ENCODE measurements around the gene KRTAP4-12. TPM values are rescaled to one million over a fixed set of nuclear protein-coding genes. Genes with fewer than 3 reads are reported as not detected.
"Not testable (repeated sequence)": the region's sequence is repeated elsewhere in the genome, so short reads cannot be mapped to it uniquely, and the experiment has no call there.

The KRTAP4-12 gene
- total RNA-seq, 1 experiment from 2014 or later: 0.22 TPM

DNA sequence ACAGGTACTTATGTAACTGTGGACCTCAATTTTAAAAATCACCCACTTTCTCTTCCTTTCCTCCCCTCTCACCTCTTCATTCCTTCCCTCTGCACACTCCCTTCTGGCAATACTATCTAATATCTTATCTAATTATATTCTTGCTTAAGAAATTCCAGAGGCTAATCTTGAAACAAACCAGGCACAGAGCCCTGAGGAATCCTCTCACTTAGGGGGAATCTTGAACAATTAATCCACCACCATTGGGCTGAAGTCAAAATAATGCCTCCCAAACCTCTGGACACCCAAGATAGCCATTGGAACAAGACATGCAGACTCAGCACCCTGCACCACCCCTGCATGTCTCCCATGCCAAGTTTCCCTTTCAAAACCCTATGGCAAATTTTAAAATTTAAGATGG lies 17.4 kb upstream of the KRTAP4-12 start:
- no peak for DNase-seq
- Histone ChIP-seq H3K4me3 (no peak overlapping the region), H3K27me3 (no peaks in the 10 kb centered on the region), H3K27ac (no peak overlapping the region), H3K36me3 (no peaks in the 10 kb centered on the region), H3K4me1 (no peaks in the 10 kb centered on the region), H3K9me3 (replicated peaks) (peaks cover 11% of the 10 kb centered on the region)

DNA sequence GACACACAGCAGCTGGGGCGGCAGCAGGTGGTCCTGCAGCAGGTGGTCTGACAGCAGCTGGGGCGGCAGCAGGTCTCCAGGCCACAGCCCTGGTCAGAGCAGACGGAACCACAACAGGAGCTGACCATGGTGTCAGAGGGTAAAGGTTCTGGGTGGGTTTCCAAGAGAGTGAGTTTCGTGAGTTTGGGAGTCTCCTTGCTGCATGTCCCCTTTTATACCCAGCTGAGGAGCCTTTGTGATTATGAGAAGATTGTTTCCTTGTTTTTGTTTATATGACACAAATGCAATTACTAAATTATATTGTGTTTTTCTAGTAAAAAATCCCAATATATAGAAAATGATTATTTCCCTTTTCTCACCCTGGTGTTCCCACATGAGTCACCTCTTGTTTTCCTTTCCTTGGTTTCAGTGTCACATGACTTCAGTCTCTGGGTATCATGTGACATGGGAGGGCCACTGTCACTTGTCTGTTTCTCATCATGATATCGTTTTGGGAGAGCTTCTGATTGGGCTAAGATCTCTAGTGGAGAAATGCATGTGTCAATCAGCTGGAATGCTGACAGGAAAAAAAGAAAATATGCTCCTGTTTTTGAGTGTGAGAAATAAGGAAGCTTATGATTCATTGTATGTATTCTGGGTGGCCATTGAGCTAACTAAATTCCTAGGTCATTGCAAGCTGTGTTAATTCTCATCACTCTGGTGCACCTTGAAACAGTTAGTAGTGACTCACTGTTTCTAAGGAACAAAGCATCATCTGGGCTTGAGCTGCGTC lies 16.6 kb upstream of the KRTAP4-12 start, which contains the start of gene KRTAP4-6:
Gene KRTAP4-6, minus strand, starts transcription at position 185 of the 772 bp plus-strand sequence. Its CDS starts 57 bp downstream, at position 128.
- peak within 1 kb of the TSS; percentile 23; the same call in 1 of the 2 replicates for H3K27ac ChIP-seq
- no peak within 1 kb of the TSS for H3K4me3 ChIP-seq
- H3K36me3 ChIP-seq: no peaks in the 10 kb centered on the region
- no peaks in the 10 kb centered on the region for H3K27me3 ChIP-seq
- peaks cover 11% of the 10 kb centered on the region for H3K9me3 ChIP-seq (replicated peaks)
- peak in 1 of 2 experiments; percentile 11 for DNase-seq
- no peaks in the 10 kb centered on the region for H3K4me1 ChIP-seq

DNA sequence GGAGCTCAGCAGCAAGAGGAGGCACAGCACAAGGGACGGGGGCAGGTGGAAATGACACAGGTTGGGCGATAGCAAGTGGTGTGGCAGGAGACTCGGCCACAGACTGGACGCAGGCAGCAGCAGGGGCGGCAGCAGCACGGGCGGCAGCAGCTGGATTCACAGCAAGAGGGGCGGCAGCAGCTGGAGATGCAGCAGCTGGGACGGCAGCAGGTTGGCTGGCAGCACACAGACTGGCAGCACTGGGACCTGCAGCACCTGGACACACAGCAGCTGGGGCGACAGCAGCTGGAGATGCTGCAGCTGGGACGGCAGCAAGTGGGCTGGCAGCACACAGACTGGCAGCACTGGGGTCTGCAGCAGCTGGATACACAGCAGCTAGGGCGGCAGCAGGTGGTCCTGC lies 15.9 kb upstream of the KRTAP4-12 start:
- DNase-seq: peak; percentile 63 to 70
- not testable (repeated sequence) for H3K4me1 ChIP-seq, H3K36me3 ChIP-seq, H3K27me3 ChIP-seq, H3K4me3 ChIP-seq
- peaks cover 11% of the 10 kb centered on the region for H3K9me3 ChIP-seq (replicated peaks)
- H3K27ac ChIP-seq: peak overlapping the region; percentile 23; the same call in 1 of the 2 replicates

DNA sequence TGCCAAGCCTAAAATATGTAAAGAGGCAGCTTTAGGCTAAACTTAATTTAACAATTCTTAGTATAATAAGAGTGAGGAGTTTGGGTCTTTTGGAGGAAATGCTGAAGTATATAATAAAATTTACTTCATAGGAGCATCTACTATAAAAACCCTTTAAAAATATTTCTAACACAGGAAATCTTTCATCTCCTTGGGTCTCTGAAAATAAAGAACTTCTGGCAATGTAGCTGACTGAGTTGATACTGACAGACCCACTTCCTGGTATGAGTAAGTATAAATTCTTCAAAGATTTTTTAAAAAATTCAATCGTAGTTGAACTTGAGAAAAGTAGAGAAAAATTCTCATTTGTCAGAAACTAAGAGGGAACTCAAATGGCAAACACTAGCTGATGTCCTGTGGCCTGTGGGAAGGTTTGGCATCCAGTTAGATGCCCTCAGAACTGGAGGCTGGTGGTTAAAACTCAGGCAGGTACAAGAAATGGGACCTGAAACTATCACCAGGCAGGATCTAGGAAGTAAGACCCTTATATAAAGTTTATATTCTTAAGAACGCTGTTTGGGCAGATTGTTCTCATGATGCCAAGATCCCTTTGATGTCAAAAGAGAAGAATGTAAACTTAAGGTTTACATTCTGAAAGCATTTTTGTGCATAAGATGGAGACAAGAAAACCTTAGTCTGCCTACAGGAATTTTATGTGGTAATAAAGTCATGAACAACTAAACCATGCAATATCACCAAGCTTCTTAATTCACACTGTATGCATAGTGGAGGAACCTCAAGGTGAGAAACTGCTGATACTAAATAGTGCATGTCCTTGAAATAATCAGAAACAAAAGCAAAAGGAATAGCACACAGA lies 10.1 kb upstream of the KRTAP4-12 start:
- no peak overlapping the region for H3K4me3 ChIP-seq
- H3K27ac ChIP-seq: no peak overlapping the region
- no peak for DNase-seq
- no peaks in the 10 kb centered on the region for H3K36me3 ChIP-seq
- H3K27me3 ChIP-seq: no peaks in the 10 kb centered on the region
- H3K9me3 ChIP-seq (replicated peaks): no peaks in the 10 kb centered on the region; the same call in 1 of the 2 replicates
- H3K4me1 ChIP-seq: no peaks in the 10 kb centered on the region

DNA sequence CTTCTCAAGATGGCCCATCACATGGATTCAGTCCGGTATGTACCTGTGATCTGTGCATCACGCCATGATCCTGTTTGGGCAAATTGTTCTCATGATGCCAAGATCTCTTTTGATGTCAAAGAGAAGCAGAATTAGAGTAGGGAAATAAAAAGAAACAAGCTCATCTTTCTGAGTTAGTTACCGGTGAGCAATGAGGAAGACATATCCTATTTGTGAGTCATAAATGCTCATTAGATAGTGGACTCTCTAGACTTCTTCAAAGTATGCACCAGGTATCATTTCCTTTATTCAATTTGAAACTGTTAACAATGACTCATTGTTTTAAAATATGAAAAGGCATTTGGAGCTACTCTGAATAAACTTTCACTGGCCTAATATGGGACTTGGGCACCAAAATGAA lies 8.0 kb upstream of the KRTAP4-12 start:
- no peak overlapping the region for H3K4me3 ChIP-seq
- H3K9me3 ChIP-seq (replicated peaks): no peaks in the 10 kb centered on the region; the same call in 1 of the 2 replicates
- no peak for DNase-seq
- H3K36me3 ChIP-seq: no peaks in the 10 kb centered on the region
- no peaks in the 10 kb centered on the region for H3K4me1 ChIP-seq
- H3K27ac ChIP-seq: no peak overlapping the region
- no peaks in the 10 kb centered on the region for H3K27me3 ChIP-seq

DNA sequence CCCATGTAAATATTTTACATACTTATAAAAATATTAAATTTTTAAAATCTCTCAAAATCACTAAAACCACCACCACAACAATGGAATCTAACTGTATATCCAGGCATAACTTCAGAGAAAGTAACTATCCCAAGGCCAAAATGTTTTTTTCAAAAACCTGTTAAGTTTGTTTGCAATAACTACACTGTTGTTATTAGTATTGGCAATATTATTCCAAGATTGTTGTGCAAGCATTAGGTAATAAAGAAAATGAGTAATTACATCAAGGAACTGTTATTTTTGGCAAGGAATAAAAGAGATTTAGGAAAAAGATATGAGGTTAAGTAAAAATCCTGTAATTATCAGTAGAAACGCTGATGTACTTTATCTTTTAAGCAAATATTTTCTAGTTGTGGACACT lies 3.4 kb upstream of the KRTAP4-12 start:
- peaks cover 4% of the 10 kb centered on the region for H3K9me3 ChIP-seq (replicated peaks)
- H3K4me3 ChIP-seq: no peak overlapping the region
- no peak overlapping the region for H3K27ac ChIP-seq
- H3K4me1 ChIP-seq: no peaks in the 10 kb centered on the region
- no peaks in the 10 kb centered on the region for H3K36me3 ChIP-seq
- no peak for DNase-seq
- H3K27me3 ChIP-seq: no peaks in the 10 kb centered on the region

DNA sequence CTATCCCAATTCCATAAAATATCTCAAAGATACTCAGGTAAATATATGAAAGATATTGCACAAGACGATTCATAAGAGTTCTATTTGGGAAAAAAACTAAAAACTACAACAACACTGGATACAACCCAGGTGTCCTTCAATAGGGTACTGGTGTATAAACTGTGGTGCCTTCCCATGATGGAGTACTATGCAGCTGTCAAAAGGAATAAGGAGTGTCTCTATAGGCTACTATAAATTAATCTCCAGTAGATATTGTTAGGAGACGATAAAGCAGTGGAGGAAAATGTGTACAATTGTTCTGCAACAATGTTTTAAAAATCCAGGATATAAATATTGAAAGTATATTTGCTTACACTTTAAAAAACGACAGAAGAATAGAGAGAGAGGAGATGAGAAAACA lies 2.4 kb upstream of the KRTAP4-12 start:
- no peak overlapping the region for H3K27ac ChIP-seq
- H3K36me3 ChIP-seq: no peaks in the 10 kb centered on the region
- H3K4me3 ChIP-seq: no peak overlapping the region
- H3K4me1 ChIP-seq: no peaks in the 10 kb centered on the region
- H3K9me3 ChIP-seq (replicated peaks): peaks cover 4% of the 10 kb centered on the region
- H3K27me3 ChIP-seq: no peaks in the 10 kb centered on the region
- no peak for DNase-seq

DNA sequence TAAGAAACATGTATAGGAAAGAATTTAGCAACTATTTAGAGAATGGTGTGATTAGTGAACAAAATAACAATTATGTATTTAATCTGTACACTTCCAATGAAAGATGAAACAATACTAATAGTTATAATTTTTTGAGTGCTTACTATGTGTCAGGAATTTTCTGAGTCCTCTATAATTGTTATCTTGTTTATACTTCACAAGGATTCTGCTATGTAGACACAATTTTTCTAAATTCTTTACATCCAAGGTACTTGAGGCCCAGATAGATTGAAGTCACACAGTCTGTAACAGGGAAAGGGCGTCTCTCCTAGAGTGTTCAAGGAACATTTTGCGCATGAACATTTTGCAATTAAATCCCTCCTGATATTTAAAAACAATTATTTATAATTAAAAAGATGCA lies 1.1 kb upstream of the KRTAP4-12 start:
- peaks cover 4% of the 10 kb centered on the region for H3K9me3 ChIP-seq (replicated peaks)
- no peak overlapping the region for H3K27ac ChIP-seq
- H3K4me1 ChIP-seq: no peaks in the 10 kb centered on the region
- H3K36me3 ChIP-seq: no peaks in the 10 kb centered on the region
- no peak overlapping the region for H3K4me3 ChIP-seq
- no peak for DNase-seq
- no peaks in the 10 kb centered on the region for H3K27me3 ChIP-seq

DNA sequence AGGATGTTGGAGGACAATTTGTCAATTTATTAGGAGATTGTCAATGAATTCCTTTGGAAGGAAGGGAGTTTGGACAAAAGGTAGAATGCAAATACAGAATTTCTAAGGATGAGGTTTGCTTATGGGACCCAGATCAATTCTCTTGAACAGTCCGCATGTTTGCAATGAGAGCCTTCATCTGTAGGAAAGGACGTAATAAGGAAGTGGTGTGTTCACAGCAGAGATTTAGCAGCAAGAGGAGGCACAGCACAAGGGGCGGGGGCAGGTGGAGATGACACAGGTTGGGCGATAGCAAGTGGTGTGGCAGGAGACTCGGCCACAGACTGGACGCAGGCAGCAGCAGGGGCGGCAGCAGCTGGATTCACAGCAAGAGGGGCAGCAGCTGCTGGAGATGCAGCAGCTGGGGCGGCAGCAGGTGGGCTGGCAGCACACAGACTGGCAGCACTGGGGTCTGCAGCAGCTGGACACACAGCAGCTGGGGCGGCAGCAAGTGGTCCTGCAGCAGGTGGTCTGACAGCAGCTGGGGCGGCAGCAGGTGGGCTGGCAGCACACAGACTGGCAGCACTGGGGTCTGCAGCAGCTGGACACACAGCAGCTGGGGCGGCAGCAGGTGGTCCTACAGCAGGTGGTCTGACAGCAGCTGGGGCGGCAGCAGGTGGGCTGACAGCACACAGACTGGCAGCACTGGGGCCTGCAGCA lies 541 bp downstream of the KRTAP4-12 start:
- H3K27me3 ChIP-seq; H3K4me3 ChIP-seq; H3K36me3 ChIP-seq; H3K4me1 ChIP-seq; H3K9me3 ChIP-seq (replicated peaks): not testable (repeated sequence)
- peak; percentile 47 to 49 for DNase-seq
- peak overlapping the region; percentile 20; the same call in 1 of the 2 replicates for H3K27ac ChIP-seq

DNA sequence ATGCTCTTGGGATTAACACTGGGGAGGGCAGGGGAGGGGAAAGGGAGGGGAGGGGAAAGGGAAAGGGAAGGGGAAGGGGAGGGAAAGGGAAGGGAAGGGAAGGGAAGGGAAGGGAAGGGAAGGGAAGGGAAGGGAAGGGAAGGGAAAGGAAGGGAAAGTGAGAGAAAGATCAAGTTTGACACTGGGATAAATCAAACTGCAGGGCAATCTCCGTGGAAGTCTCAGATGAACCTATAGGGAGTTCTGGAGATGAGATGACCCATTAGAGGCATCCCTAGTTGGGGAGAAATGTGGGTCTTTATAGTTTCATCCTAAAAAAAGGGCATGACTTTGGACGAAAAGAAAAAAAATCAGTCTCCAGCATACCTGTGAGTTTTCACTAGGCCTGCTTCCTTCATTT lies 2.2 kb downstream of the KRTAP4-12 start:
- Histone ChIP-seq H3K27ac (no peak overlapping the region), H3K4me1 (no peaks in the 10 kb centered on the region), H3K9me3 (replicated peaks) (peaks cover 4% of the 10 kb centered on the region), H3K36me3 (no peaks in the 10 kb centered on the region), H3K4me3 (no peak overlapping the region), H3K27me3 (no peaks in the 10 kb centered on the region)
- no peak for DNase-seq

DNA sequence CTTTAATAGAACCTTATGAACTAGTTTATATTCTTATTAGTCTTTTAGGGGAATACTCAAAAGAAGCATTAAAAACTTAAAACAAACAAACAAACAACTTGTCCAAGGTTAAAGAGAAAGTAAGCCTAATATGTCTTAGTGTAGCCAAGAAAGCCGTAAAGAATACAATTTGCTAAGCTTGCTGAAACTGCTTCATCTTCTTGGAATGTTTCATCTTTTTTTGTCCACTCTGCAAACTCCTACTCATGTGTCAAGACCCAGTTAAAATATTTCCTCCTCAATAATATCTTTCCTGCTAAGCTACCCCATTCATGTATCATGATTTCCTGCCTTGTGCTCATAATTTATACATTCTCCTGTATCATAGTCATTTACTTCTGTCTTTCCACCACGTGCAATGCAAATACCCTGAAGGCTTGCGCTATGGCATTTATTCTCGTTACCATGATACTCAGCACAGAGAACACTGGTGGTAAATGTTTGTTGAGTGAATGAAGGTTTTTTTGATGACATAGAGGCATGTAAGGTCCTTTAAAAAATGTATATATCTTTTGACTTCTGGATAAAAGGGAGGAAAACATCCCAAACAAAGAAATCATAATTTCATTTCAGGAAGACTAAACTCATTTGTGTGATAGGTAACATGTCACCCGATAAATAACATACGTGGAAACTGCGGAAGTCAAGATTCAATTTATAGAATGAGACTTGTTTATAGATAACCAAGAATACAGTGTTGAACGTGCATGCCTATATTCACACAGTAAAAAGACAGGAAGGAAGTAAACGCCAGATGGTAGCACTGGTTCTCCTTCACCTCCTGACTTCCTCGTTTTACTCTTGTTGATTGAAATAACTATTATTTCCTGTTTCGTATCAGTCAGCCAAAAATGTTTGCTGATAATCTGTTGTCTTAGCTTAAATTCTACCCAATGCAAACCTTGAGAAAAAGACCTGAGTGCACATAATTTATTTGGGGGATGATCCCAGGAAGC lies 4.0 kb downstream of the KRTAP4-12 start:
- H3K36me3 ChIP-seq, DNase-seq, H3K4me3 ChIP-seq: not testable (repeated sequence)

DNA sequence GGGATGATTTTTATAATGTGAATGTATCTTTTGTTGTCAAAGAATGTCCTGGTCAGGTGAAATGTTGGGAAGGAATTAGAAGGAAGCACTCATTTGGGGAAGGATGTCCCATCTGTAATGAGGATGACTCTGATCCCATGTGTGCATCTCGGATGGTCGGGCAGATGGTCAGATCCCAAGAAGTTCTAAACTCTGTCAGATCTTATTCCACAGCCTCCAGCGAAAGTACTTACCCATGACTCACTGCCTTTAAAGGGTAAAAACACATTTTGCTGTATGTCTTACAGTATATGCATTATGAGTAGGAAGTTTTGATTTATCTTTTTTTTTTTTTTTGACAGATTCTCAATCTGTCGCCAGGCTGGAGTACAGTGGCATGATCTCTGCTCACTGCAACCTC lies 5.3 kb downstream of the KRTAP4-12 start:
- Histone ChIP-seq H3K4me1 (no peaks in the 10 kb centered on the region), H3K27ac (no peak overlapping the region), H3K4me3 (no peak overlapping the region), H3K27me3 (no peaks in the 10 kb centered on the region), H3K36me3 (no peaks in the 10 kb centered on the region), H3K9me3 (replicated peaks) (peaks cover 4% of the 10 kb centered on the region)
- no peak for DNase-seq

More for the DNA sequence above, 4.0 kb downstream of the KRTAP4-12 start:
- H3K9me3 ChIP-seq (replicated peaks); H3K4me1 ChIP-seq; H3K27me3 ChIP-seq; H3K27ac ChIP-seq: not testable (repeated sequence)

DNA sequence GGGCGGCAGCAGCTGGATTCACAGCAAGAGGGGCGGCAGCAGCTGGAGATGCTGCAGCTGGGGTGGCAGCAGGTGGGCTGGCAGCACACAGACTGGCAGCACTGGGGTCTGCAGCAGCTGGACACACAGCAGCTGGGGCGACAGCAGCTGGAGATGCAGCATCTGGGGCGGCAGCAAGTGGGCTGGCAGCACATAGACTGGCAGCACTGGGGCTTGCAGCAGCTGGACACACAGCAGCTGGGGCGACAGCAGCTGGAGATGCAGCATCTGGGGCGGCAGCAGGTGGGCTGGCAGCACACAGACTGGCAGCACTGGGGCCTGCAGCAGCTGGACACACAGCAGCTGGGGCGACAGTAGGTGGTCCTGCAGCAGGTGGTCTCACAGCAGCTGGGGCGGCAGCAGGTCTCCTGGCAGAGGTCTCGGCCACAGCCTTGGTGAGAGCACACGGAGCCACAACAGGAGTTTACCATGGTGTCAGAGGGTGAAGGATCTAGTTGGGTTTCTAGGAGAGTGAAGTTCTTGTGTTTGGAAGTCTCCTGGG lies 6.1 kb downstream of the KRTAP4-12 start, which contains the start of gene KRTAP4-11:
Gene KRTAP4-11, minus strand, starts transcription at position 528 of the 541 bp plus-strand sequence. Its CDS starts 58 bp downstream, at position 470.
- not testable (repeated sequence) for H3K4me1 ChIP-seq; H3K27ac ChIP-seq; H3K4me3 ChIP-seq; H3K36me3 ChIP-seq; H3K27me3 ChIP-seq; H3K9me3 ChIP-seq (replicated peaks)
- DNase-seq: peak; percentile 42 to 50
